Peyer's patch (tissue), 4 donors: ENCODE measurements around the gene DBP. TPM values are rescaled to one million over a fixed set of nuclear protein-coding genes. Genes with fewer than 3 reads are reported as not detected.
A peak's percentile ranks its signal among the peaks of the same experiment; 100 is the strongest.

Source experiments
- DNase-seq, 3 donors: peaks; one replicate each; pipeline ENCODE4 v3.0.0-alpha.2; 2017 to 2019
- H3K27ac ChIP-seq, 4 donors: fragments of 200-600 bp; sonication (generic); one replicate each; pipeline ENCODE4 v1.5.1; 2016 to 2019
- H3K27me3 ChIP-seq, 2 donors: fragments of 200-600 bp; sonication (generic); one replicate each; pipeline ENCODE4 v1.5.1; 2019
- H3K36me3 ChIP-seq, 3 donors: fragments of 200-600 bp; sonication (generic); one replicate each; pipeline ENCODE4 v1.5.1; 2016 to 2019
- H3K4me1 ChIP-seq, 4 donors: fragments of 200-600 bp; sonication (generic); one replicate each; pipeline ENCODE4 v1.5.1; 2016 to 2019
- H3K4me3 ChIP-seq, 4 donors: fragments of 200-600 bp; sonication (generic); 1 replicate in 3 of 4; 2 replicates in 1 of 4; pipeline ENCODE4 v1.5.1; 2016 to 2019; ENCODE audit warnings: mild to moderate bottlenecking in 1 of 4
- H3K9me3 ChIP-seq, 4 donors: fragments of 200-600 bp; sonication (generic); one replicate each; pipeline ENCODE4 v1.5.1; 2016 to 2019; ENCODE audit warnings: mild to moderate bottlenecking in 1 of 4
- POLR2A ChIP-seq, 2 donors: fragments of 450-650 bp; IDR thresholded peaks; one replicate each; pipeline ENCODE4 v1.5.1; 2017; ENCODE audit warnings: antibody characterized with exemption in 2 of 2, mild to moderate bottlenecking in 2 of 2, moderate library complexity in 2 of 2
- total RNA-seq, 4 donors: library from RNA; depleted of rRNA; stranded (reverse); fragments of >200 nt; gene quantifications; one replicate each; pipeline ENCODE4 v1.1.0, GENCODE V29; 2016
- TF ChIP-seq, protein P1 (sequence below), 6 experiments: fragments of 450-650 bp in 4 of 6; fragments of 200-600 bp in 2 of 6; sonication (generic) in 1 of 6; IDR thresholded peaks; one replicate each; pipeline ENCODE4 v1.5.1; 2017 to 2019; ENCODE audit warnings: antibody characterized with exemption in 6 of 6, mild to moderate bottlenecking in 3 of 6, moderate library complexity in 1 of 6

Gene DBP
- total RNA-seq, 4 donors from 2014 or later, result 9.9 to 51.5 (median 35.8) TPM

DNA sequence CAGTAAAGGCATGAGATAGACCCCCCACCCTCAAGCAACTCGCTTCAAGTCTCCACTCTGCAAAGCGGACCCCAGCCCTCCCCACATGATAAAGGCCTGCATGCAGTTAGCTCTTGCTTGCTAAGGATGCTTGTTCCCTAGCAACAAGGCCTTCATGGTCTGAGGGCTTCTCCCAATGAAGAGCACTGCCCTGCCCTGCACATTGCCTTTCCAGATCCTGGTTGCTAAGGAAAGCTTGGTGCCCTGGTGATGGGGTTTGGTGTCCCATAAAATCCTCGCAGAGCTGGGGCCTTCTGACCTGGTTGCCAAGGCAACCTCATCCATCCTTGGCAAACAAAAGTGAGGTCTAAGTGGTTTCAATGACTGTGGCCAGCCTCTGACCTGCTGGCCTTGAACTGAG is 6.0 kb downstream of the DBP start:
- no peak for DNase-seq
- H3K4me1 ChIP-seq, result peaks cover 6 to 81% (median 18%) of the 10 kb centered on the region in 4 donors

DNA sequence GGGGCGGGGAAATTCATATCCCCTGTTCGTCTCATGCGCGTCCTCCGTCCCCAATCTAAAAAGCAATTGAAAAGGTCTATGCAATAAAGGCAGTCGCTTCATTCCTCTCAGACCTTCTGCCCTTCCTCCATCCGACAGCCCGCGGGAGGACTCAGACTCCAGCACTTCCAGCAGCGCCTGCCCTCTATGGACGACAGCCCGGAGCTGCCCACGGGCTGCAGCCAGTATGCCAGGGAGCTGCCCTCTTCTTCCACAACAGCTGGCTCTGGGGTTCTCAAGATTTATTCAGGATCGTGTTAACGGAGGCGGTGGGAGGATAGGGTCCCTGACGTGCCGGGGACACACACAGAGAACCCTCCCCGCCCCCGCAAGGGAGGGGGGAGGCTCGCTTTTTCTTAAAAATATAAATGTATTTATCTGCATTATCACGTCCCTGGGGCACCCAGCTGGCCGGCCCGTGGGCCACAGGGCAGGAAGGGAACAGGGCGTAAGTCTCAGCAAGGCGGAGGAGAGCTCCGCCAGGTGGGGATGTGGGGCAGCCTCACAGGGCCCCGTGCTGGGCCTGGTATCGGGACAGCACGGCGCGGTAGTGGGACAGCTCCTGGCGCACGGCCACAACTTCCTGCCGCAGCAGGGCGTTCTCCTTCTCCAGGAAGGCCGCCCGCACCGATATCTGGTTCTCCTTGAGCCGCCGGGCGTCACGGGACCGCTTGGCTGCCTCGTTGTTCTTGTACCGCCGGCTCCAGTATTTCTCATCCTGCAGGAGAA is 6.7 kb downstream of the DBP start:
- peak overlapping the region; percentile 55 to 91 (median 76) for H3K27ac ChIP-seq
- peaks cover 0 to 30% (median 0%) of the 10 kb centered on the region in 3 donors for H3K36me3 ChIP-seq
- H3K4me3 ChIP-seq, result peak overlapping the region in 3 of 4 donors; percentile 3 to 23 (median 15)
- H3K9me3 ChIP-seq, result no peaks in the 10 kb centered on the region
- peak in 2 of 3 donors; percentile 81 to 85 for DNase-seq
- peaks cover 6 to 81% (median 18%) of the 10 kb centered on the region in 4 donors for H3K4me1 ChIP-seq
- H3K27me3 ChIP-seq, result no peaks in the 10 kb centered on the region
- peak; percentile 4 to 5 for TF ChIP-seq POLR2A (IDR thresholded peaks at IDR 0.05)
- TF ChIP-seq, protein P1, sequence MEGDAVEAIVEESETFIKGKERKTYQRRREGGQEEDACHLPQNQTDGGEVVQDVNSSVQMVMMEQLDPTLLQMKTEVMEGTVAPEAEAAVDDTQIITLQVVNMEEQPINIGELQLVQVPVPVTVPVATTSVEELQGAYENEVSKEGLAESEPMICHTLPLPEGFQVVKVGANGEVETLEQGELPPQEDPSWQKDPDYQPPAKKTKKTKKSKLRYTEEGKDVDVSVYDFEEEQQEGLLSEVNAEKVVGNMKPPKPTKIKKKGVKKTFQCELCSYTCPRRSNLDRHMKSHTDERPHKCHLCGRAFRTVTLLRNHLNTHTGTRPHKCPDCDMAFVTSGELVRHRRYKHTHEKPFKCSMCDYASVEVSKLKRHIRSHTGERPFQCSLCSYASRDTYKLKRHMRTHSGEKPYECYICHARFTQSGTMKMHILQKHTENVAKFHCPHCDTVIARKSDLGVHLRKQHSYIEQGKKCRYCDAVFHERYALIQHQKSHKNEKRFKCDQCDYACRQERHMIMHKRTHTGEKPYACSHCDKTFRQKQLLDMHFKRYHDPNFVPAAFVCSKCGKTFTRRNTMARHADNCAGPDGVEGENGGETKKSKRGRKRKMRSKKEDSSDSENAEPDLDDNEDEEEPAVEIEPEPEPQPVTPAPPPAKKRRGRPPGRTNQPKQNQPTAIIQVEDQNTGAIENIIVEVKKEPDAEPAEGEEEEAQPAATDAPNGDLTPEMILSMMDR (IDR thresholded peaks at IDR 0.05), result peak in 3 of 6 experiments; percentile 23 to 36 (median 24)

More for the DNA sequence above, 6.0 kb downstream of the DBP start:
- Histone ChIP-seq H3K4me3 (peak overlapping the region in 1 of 4 donors; percentile 23), H3K27ac (peak overlapping the region; percentile 55 to 91 (median 76)), H3K9me3 (no peaks in the 10 kb centered on the region), H3K27me3 (no peaks in the 10 kb centered on the region), H3K36me3 (peaks cover 0 to 30% (median 0%) of the 10 kb centered on the region in 3 donors)
- TF ChIP-seq, protein P1 (IDR thresholded peaks at IDR 0.05), result no peak
- no peak for TF ChIP-seq POLR2A (IDR thresholded peaks at IDR 0.05)

DNA sequence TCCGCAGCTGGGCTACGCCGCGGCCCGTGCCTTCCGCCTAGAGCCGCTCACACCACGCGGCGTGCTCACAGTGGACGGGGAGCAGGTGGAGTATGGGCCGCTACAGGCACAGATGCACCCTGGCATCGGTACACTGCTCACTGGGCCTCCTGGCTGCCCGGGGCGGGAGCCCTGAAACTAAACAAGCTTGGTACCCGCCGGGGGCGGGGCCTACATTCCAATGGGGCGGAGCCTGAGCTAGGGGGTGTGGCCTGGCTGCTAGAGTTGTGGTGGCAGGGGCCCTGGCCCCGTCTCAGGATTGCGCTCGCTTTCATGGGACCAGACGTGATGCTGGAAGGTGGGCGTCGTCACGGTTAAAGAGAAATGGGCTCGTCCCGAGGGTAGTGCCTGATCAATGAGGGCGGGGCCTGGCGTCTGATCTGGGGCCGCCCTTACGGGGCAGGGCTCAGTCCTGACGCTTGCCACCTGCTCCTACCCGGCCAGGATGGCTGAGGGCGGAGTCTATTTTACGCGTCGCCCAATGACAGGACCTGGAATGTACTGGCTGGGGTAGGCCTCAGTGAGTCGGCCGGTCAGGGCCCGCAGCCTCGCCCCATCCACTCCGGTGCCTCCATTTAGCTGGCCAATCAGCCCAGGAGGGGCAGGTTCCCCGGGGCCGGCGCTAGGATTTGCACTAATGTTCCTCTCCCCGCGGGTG is 7.4 kb downstream of the DBP start:
- TF ChIP-seq, protein P1 (IDR thresholded peaks at IDR 0.05), result no peak
- TF ChIP-seq POLR2A (IDR thresholded peaks at IDR 0.05), result peak; percentile 38 to 79
- peak in 2 of 3 donors; percentile 93 to 94 for DNase-seq
- H3K4me1 ChIP-seq, result peaks cover 3 to 84% (median 15%) of the 10 kb centered on the region in 4 donors
- H3K36me3 ChIP-seq, result peaks cover 0 to 30% (median 0%) of the 10 kb centered on the region in 3 donors
- H3K9me3 ChIP-seq, result no peaks in the 10 kb centered on the region
- peak overlapping the region in 2 of 4 donors; percentile 15 to 23 for H3K4me3 ChIP-seq
- H3K27me3 ChIP-seq, result no peaks in the 10 kb centered on the region
- peak overlapping the region; percentile 55 to 91 (median 76) for H3K27ac ChIP-seq

DNA sequence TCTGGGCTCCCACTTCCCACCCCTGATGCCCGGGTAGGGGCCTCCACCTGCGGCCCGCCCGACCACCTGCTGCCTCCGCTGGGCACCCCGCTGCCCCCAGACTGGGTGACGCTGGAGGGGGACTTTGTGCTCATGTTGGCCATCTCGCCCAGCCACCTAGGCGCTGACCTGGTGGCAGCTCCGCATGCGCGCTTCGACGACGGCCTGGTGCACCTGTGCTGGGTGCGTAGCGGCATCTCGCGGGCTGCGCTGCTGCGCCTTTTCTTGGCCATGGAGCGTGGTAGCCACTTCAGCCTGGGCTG is 7.9 kb downstream of the DBP start:
- TF ChIP-seq POLR2A (IDR thresholded peaks at IDR 0.05), result no peak
- TF ChIP-seq, protein P1 (IDR thresholded peaks at IDR 0.05), result no peak
- Histone ChIP-seq H3K4me1 (peaks cover 5 to 86% (median 13%) of the 10 kb centered on the region in 4 donors), H3K36me3 (peaks cover 0 to 30% (median 0%) of the 10 kb centered on the region in 3 donors), H3K4me3 (no peak overlapping the region), H3K9me3 (no peaks in the 10 kb centered on the region), H3K27ac (peak overlapping the region in 3 of 4 donors; percentile 62 to 91 (median 89)), H3K27me3 (no peaks in the 10 kb centered on the region)
- no peak for DNase-seq

DNA sequence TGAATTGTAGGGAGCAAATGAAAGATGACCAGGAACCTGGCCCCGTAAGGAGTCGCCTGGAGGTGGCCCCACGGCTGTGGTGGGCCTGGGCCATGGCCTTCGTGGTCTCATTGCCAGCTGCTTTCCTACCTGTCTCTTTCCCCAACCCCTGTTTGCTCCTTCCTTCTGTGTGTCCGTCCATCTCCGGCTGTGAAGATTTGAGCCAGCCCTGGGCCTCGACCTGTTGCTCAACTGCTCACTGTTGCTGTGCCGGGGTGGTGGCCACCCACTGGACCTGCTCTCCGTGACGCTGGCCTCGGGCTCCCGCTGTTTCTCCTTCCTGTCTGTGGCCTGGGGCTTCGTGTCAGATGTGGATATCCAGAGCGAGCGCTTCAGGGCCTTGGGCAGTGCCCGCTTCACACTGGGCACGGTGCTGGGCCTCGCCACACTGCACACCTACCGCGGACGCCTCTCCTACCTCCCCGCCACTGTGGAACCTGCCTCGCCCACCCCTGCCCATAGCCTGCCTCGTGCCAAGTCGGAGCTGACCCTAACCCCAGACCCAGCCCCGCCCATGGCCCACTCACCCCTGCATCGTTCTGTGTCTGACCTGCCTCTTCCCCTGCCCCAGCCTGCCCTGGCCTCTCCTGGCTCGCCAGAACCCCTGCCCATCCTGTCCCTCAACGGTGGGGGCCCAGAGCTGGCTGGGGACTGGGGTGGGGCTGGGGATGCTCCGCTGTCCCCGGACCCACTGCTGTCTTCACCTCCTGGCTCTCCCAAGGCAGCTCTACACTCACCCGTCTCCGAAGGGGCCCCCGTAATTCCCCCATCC is 8.5 kb downstream of the DBP start:
- Histone ChIP-seq H3K27me3 (no peaks in the 10 kb centered on the region), H3K4me1 (peaks cover 2 to 82% (median 12%) of the 10 kb centered on the region in 4 donors), H3K36me3 (peaks cover 0 to 30% (median 0%) of the 10 kb centered on the region in 3 donors), H3K9me3 (no peaks in the 10 kb centered on the region), H3K27ac (peak overlapping the region in 2 of 4 donors; percentile 89 to 91), H3K4me3 (no peak overlapping the region)
- DNase-seq, result no peak
- no peak for TF ChIP-seq POLR2A (IDR thresholded peaks at IDR 0.05)
- TF ChIP-seq, protein P1 (IDR thresholded peaks at IDR 0.05), result no peak
